GM23338 (cell line): Measurements from ENCODE around the gene FANCG.

Source experiments
- EZH2 ChIP-seq: fragments of 200-600 bp; sonication (generic); IDR thresholded peaks from one replicate; pipeline ENCODE4 v1.8.0; 2017; ENCODE audit warnings: antibody characterized with exemption, mild to moderate bottlenecking, low read depth; ENCODE audit not compliant: unreplicated experiment
- EZH2phosphoT487 ChIP-seq: fragments of 200-600 bp; sonication (generic); IDR thresholded peaks from one replicate; pipeline ENCODE4 v1.8.1; 2018; ENCODE audit warnings: antibody characterized with exemption; ENCODE audit not compliant: unreplicated experiment
- POLR2AphosphoS5 ChIP-seq: IDR thresholded peaks from 2 replicates; pipeline ENCODE4 v1.6.1; 2016; ENCODE audit warnings: antibody characterized with exemption, low read depth
- STAT1 ChIP-seq: IDR thresholded peaks from one replicate; pipeline ENCODE4 v1.6.1; 2016; ENCODE audit warnings: antibody characterized with exemption; ENCODE audit not compliant: unreplicated experiment
- ZNF114 ChIP-seq: fragments of 250-450 bp; sonication (Bioruptor Pico); IDR thresholded peaks from 2 replicates; pipeline ENCODE4 v1.5.0; 2020; ENCODE audit warnings: mild to moderate bottlenecking, moderate library complexity
- TF ChIP-seq, protein P1 (sequence below), 2 experiments: fragments of 200-600 bp in 1 of 2; sonication (generic) in 1 of 2; conservative IDR thresholded peaks; 2 replicates each; pipeline versions ENCODE4 v1.5.1 to v1.6.1; 2016 to 2017; ENCODE audit warnings: antibody characterized with exemption in 2 of 2, low read depth in 2 of 2, mild to moderate bottlenecking in 2 of 2, moderate library complexity in 1 of 2
- TF ChIP-seq, protein P2 (sequence below): IDR thresholded peaks from 2 replicates; pipeline ENCODE4 v1.6.1; 2016; ENCODE audit warnings: antibody characterized with exemption
- TF ChIP-seq, protein P3 (sequence below): IDR thresholded peaks from one replicate; pipeline ENCODE4 v1.6.1; 2018; ENCODE audit warnings: antibody characterized with exemption; ENCODE audit not compliant: unreplicated experiment

DNA sequence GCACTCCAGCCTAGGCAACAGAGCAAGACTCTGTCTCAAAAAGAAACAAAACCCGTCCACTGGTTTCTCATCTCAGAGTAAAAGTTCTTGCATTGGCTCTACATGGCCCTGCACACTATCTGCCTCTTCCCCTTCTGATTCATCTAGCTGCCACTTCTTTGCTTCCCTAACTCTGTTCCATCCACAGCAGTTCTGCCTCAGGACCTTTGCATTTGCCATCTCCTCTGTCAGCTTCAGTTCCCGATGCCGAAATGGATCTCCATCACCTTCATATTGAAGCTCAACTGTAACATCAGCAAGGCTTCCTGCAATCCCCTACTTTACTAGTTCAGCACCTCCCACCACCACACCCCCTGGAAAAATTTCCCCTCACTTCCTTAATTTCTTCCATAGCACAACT lies 17.8 kb upstream of the FANCG start:
- TF ChIP-seq, protein P1, sequence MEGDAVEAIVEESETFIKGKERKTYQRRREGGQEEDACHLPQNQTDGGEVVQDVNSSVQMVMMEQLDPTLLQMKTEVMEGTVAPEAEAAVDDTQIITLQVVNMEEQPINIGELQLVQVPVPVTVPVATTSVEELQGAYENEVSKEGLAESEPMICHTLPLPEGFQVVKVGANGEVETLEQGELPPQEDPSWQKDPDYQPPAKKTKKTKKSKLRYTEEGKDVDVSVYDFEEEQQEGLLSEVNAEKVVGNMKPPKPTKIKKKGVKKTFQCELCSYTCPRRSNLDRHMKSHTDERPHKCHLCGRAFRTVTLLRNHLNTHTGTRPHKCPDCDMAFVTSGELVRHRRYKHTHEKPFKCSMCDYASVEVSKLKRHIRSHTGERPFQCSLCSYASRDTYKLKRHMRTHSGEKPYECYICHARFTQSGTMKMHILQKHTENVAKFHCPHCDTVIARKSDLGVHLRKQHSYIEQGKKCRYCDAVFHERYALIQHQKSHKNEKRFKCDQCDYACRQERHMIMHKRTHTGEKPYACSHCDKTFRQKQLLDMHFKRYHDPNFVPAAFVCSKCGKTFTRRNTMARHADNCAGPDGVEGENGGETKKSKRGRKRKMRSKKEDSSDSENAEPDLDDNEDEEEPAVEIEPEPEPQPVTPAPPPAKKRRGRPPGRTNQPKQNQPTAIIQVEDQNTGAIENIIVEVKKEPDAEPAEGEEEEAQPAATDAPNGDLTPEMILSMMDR (conservative IDR thresholded peaks at IDR 0.05; ENCODE audit: low read depth in 2 of 2), result no peak
- TF ChIP-seq, protein P2, sequence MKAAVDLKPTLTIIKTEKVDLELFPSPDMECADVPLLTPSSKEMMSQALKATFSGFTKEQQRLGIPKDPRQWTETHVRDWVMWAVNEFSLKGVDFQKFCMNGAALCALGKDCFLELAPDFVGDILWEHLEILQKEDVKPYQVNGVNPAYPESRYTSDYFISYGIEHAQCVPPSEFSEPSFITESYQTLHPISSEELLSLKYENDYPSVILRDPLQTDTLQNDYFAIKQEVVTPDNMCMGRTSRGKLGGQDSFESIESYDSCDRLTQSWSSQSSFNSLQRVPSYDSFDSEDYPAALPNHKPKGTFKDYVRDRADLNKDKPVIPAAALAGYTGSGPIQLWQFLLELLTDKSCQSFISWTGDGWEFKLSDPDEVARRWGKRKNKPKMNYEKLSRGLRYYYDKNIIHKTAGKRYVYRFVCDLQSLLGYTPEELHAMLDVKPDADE, result no peak
- TF ChIP-seq EZH2, result no peak
- TF ChIP-seq EZH2phosphoT487, result no peak
- TF ChIP-seq POLR2AphosphoS5, result no peak
- TF ChIP-seq, protein P3, sequence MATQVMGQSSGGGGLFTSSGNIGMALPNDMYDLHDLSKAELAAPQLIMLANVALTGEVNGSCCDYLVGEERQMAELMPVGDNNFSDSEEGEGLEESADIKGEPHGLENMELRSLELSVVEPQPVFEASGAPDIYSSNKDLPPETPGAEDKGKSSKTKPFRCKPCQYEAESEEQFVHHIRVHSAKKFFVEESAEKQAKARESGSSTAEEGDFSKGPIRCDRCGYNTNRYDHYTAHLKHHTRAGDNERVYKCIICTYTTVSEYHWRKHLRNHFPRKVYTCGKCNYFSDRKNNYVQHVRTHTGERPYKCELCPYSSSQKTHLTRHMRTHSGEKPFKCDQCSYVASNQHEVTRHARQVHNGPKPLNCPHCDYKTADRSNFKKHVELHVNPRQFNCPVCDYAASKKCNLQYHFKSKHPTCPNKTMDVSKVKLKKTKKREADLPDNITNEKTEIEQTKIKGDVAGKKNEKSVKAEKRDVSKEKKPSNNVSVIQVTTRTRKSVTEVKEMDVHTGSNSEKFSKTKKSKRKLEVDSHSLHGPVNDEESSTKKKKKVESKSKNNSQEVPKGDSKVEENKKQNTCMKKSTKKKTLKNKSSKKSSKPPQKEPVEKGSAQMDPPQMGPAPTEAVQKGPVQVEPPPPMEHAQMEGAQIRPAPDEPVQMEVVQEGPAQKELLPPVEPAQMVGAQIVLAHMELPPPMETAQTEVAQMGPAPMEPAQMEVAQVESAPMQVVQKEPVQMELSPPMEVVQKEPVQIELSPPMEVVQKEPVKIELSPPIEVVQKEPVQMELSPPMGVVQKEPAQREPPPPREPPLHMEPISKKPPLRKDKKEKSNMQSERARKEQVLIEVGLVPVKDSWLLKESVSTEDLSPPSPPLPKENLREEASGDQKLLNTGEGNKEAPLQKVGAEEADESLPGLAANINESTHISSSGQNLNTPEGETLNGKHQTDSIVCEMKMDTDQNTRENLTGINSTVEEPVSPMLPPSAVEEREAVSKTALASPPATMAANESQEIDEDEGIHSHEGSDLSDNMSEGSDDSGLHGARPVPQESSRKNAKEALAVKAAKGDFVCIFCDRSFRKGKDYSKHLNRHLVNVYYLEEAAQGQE, result no peak
- TF ChIP-seq ZNF114 (CRISPR knock-in tag), result no peak
- no peak for TF ChIP-seq STAT1
